Esophagus muscularis mucosa (tissue), 4 donors: ENCODE data around the gene ADCK1. TPM values are rescaled to one million over a fixed set of nuclear protein-coding genes. Genes with fewer than 3 reads are reported as not detected.
"Not testable (repeated sequence)": the region's sequence is repeated elsewhere in the genome, so short reads cannot be mapped to it uniquely, and the experiment has no call there.

Source experiments
- DNase-seq: peaks from one replicate; pipeline ENCODE4 v3.0.0-alpha.2; 2017; ENCODE audit errors: extremely low spot score
- H3K27ac ChIP-seq, 4 donors: fragments of 200-600 bp; sonication (generic); replicated peaks in 1 of 4; 1 replicate in 3 of 4; 2 replicates in 1 of 4; pipeline ENCODE4 v1.5.1; 2016 to 2019; ENCODE audit warnings: mild to moderate bottlenecking in 1 of 4
- H3K27me3 ChIP-seq, 4 donors: fragments of 200-600 bp; sonication (generic); one replicate each; pipeline versions ENCODE4 v1.5.1 to v1.6.0; 2016 to 2019
- H3K36me3 ChIP-seq, 4 donors: fragments of 200-600 bp; sonication (generic); one replicate each; pipeline ENCODE4 v1.5.1; 2016 to 2019
- H3K4me1 ChIP-seq, 4 donors: fragments of 200-600 bp; sonication (generic); one replicate each; pipeline ENCODE4 v1.5.1; 2016 to 2019
- H3K4me3 ChIP-seq, 4 donors: fragments of 200-600 bp; sonication (generic); 1 replicate in 2 of 4; 2 replicates in 2 of 4; pipeline ENCODE4 v1.5.1; 2016 to 2019; ENCODE audit warnings: mild to moderate bottlenecking in 4 of 4, moderate library complexity in 1 of 4
- H3K9me3 ChIP-seq, 4 donors: fragments of 200-600 bp; sonication (generic); 1 replicate in 3 of 4; 2 replicates in 1 of 4; pipeline ENCODE4 v1.5.1; 2016 to 2019
- CTCF ChIP-seq, 3 experiments: fragments of 200-600 bp in 2 of 3; fragments of 450-650 bp in 1 of 3; sonication (generic) in 2 of 3; IDR thresholded peaks; one replicate each; pipeline ENCODE4 v1.5.1; 2017 to 2019; ENCODE audit warnings: antibody characterized with exemption in 3 of 3, mild to moderate bottlenecking in 2 of 3, moderate library complexity in 1 of 3
- EP300 ChIP-seq: sonication (generic); formaldehyde crosslinking; IDR thresholded peaks from one replicate; pipeline ENCODE4 v1.6.1; 2017; ENCODE audit warnings: antibody characterized with exemption
- POLR2A ChIP-seq: fragments of 450-650 bp; IDR thresholded peaks from one replicate; pipeline ENCODE4 v1.6.1; 2017; ENCODE audit warnings: antibody characterized with exemption, moderate library complexity, mild to moderate bottlenecking, low read depth
- POLR2AphosphoS5 ChIP-seq, 2 donors: sonication (generic); formaldehyde crosslinking; IDR thresholded peaks; one replicate each; pipeline ENCODE4 v1.6.1; 2017; ENCODE audit warnings: antibody characterized with exemption in 2 of 2
- WGBS: methylation state at CpG from one replicate; pipeline ENCODE4 v1.1.5; 2018; 5-methylcytosine and 5-hydroxymethylcytosine counted together
- intact Hi-C: fragments of 100-400 bp; cut with DNase I; formaldehyde crosslinking; loops from one replicate; pipeline ENCODE4 v1.15.1; 2023
- total RNA-seq, 4 donors: library from RNA; depleted of rRNA; stranded (reverse); fragments of >200 nt; gene quantifications; one replicate each; pipeline versions ENCODE4 v1.1.0 to v1.2.1, GENCODE V29; 2016

The ADCK1 gene
- total RNA-seq, 4 donors from 2014 or later = 5.0 to 7.2 (median 5.7) TPM

- no peak overlapping the region for H3K27ac ChIP-seq
- H3K4me3 ChIP-seq = no peak overlapping the region
- no peak for DNase-seq
- peaks cover 17 to 72% (median 40%) of the 10 kb centered on the region in 4 donors for H3K36me3 ChIP-seq
- H3K4me1 ChIP-seq = no peaks in the 10 kb centered on the region
- 91% methylated on average over 14 of the region's 14 CpGs for WGBS
- H3K9me3 ChIP-seq = peaks cover 0 to 11% (median 7%) of the 10 kb centered on the region in 4 donors
- TF ChIP-seq POLR2AphosphoS5 (IDR thresholded peaks at IDR 0.05) = no peak
- TF ChIP-seq POLR2A = no peak
- H3K27me3 ChIP-seq = no peaks in the 10 kb centered on the region
- intact Hi-C loops = no loop called here
These were observed 131.5 kb downstream of the ADCK1 start for GRCh38 chr14:77931441-77931840.

GRCh38 chr14:77936138-77936639 lies 136.3 kb downstream of the ADCK1 start:
- TF ChIP-seq POLR2AphosphoS5 (IDR thresholded peaks at IDR 0.05) = no peak
- no peak for TF ChIP-seq CTCF (IDR thresholded peaks at IDR 0.05)
- TF ChIP-seq EP300 = no peak
- no peak for TF ChIP-seq POLR2A
- no peaks in the 10 kb centered on the region for H3K4me1 ChIP-seq
- peaks cover 17 to 50% (median 37%) of the 10 kb centered on the region in 4 donors for H3K36me3 ChIP-seq
- intact Hi-C loops = no loop called here
- peaks cover 0 to 21% (median 15%) of the 10 kb centered on the region in 4 donors for H3K9me3 ChIP-seq
- no peak overlapping the region for H3K27ac ChIP-seq
- WGBS = 96% methylated on average over 4 of the region's 4 CpGs
- DNase-seq = no peak
- no peaks in the 10 kb centered on the region for H3K27me3 ChIP-seq
- no peak overlapping the region for H3K4me3 ChIP-seq

GRCh38 chr14:77947372-77947771 lies 147.5 kb downstream of the ADCK1 start:
- WGBS = 93% methylated on average over 3 of the region's 4 CpGs
- no peak overlapping the region for H3K4me3 ChIP-seq
- no peaks in the 10 kb centered on the region for H3K36me3 ChIP-seq
- H3K27me3 ChIP-seq = no peaks in the 10 kb centered on the region
- TF ChIP-seq POLR2AphosphoS5 (IDR thresholded peaks at IDR 0.05) (no peak), CTCF (IDR thresholded peaks at IDR 0.05) (no peak), POLR2A (no peak)
- intact Hi-C loops = no loop called here
- H3K27ac ChIP-seq = no peak overlapping the region
- H3K9me3 ChIP-seq = peaks cover 0 to 19% (median 7%) of the 10 kb centered on the region in 4 donors
- DNase-seq = no peak
- no peaks in the 10 kb centered on the region for H3K4me1 ChIP-seq

GRCh38 chr14:77950371-77951063 lies 150.6 kb downstream of the ADCK1 start:
- Histone ChIP-seq H3K4me1 (no peaks in the 10 kb centered on the region), H3K9me3 (peaks cover 0 to 13% (median 2%) of the 10 kb centered on the region in 4 donors), H3K36me3 (no peaks in the 10 kb centered on the region), H3K27me3 (no peaks in the 10 kb centered on the region), H3K4me3 (no peak overlapping the region), H3K27ac (no peak overlapping the region)
- WGBS = 69% methylated on average over 5 of the region's 5 CpGs
- intact Hi-C loops = no loop called here
- no peak for DNase-seq
- TF ChIP-seq POLR2AphosphoS5 (IDR thresholded peaks at IDR 0.05) (no peak), EP300 (no peak), POLR2A (no peak), CTCF (IDR thresholded peaks at IDR 0.05) (no peak)

GRCh38 chr14:77955816-77956484 lies 156.0 kb downstream of the ADCK1 start:
- Histone ChIP-seq H3K9me3 (peaks cover 0 to 7% (median 2%) of the 10 kb centered on the region in 4 donors), H3K27ac (no peak overlapping the region), H3K27me3 (peaks cover 0 to 8% (median 0%) of the 10 kb centered on the region in 4 donors), H3K4me3 (no peak overlapping the region), H3K36me3 (no peaks in the 10 kb centered on the region), H3K4me1 (no peaks in the 10 kb centered on the region)
- 70% methylated on average over 13 of the region's 13 CpGs for WGBS
- no peak for DNase-seq
- TF ChIP-seq POLR2A = no peak
- TF ChIP-seq POLR2AphosphoS5 (IDR thresholded peaks at IDR 0.05) = no peak
- TF ChIP-seq CTCF (IDR thresholded peaks at IDR 0.05) = no peak
- TF ChIP-seq EP300 = no peak
- intact Hi-C loops = no loop called here

- H3K9me3 ChIP-seq, H3K4me1 ChIP-seq, DNase-seq, intact Hi-C loops, H3K27ac ChIP-seq, H3K36me3 ChIP-seq, H3K4me3 ChIP-seq: not testable (repeated sequence)
- WGBS = 71% methylated on average over 3 of the region's 3 CpGs
- H3K27me3 ChIP-seq = peaks cover 0 to 17% (median 0%) of the 10 kb centered on the region in 4 donors
These were observed 159.8 kb downstream of the ADCK1 start for GRCh38 chr14:77959686-77960085.
